Amygdala (tissue), 56 donors: Measurements from ENCODE around the gene WDFY2.

Source experiments
- DNase-seq, 56 donors: peaks; one replicate each; lab custom pipeline; 2025; lab: John Stamatoyannopoulos, UW

WDFY2 gene

DNA sequence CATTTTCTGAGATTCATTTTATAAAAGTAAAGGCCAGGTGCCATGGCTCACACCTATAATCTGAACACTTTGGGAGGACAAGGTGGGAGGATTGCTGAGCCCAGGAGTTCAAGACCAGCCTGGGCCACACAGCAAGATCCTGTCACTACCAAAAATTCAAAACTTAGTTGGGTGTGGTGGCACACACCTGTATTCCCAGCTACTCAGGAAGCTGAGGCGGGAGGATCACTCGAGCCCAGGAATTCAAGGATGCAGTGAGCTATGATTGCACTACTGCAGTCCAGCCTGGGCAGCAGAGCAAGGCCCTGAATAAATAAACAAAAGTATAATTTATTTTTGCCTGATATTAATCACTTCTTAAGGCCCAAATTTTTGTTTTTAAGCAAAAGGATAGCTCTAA is 179.2 kb downstream of the WDFY2 start:
- no peak for DNase-seq

DNA sequence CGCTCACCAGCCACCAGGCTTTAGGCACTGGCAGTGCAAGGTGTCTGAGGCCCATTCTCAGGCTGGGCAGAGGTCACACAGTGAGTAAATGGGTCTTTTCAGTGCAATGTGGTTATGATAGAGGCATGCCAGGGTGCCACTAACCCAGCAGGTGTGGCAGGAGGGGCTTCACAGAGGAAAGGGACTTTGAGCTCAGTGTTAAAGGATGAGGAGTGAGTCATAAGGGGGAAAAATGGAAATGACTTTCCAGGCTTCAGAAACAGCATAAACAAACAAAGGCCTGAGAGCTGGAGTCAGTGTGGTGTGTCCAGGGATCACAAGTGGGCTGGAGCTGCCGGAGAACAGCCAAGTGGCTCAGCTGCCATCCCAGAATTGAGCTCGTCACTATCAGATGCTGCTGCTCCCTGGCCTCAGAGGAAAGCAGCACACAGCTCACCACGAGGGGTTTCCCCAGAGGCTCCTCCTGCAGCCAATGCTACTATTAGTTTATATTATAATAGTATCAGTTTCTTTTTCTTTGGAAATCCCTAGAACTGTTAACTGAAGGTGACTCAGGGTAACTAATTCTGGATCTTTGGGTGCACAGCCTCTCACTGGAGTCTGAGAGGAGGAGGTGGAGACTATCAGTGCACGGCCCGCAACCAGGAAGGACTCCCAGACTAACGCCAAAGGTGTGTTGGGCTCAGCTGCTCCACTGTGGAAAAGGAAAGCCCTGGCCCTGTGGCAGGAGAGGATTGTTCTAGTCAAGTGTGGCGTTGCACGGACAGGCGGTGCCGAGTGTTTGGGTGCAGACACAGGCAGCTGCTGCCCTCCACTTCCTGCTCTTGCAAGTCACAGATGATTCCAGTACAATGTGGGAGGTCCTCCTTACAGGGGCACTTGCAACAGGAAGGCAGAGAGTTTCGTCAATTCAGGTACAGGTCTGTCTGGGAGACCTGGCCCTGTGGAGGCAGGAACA is 180.2 kb downstream of the WDFY2 start:
- DNase-seq, result peak in 44 of 56 donors; percentile 5 to 77 (median 49)

DNA sequence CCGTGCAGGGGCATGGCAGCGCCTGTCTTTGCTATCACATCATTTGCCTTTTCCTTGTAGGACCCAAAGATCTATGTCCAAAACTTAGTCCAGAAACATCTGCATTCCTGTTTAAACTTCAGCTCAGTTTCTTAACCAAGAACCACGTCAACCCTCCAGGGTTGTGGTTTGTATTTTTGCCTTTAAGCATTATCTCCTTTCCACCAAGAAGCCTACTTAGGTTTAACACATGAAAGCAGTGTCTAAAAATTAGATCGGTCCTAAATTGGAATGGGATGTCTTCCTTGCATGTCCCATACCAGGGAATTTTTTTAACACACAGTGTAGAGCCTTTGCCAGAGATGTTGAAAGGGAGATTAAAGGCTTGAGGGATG is 180.9 kb downstream of the WDFY2 start:
- DNase-seq, result no peak

DNA sequence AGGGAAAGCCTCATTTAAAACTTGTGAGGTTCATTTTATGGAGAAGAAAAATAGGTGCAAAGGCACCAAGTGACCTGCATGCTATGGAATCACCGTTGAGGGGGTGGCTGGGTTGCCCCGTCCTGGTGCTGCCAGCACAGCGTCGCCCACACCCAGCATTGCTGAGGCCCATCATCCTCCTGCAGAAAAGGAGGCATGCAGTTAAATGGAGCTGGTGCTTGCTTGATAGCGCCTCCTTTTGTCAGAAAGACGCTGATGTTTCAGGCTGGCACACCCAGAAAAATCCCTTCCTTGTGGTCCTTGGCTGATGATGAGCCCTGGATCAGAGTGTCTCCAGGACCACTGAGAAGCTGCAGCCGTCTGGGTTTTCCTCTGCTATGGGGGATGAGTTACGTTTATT is 182.8 kb downstream of the WDFY2 start:
- no peak for DNase-seq

DNA sequence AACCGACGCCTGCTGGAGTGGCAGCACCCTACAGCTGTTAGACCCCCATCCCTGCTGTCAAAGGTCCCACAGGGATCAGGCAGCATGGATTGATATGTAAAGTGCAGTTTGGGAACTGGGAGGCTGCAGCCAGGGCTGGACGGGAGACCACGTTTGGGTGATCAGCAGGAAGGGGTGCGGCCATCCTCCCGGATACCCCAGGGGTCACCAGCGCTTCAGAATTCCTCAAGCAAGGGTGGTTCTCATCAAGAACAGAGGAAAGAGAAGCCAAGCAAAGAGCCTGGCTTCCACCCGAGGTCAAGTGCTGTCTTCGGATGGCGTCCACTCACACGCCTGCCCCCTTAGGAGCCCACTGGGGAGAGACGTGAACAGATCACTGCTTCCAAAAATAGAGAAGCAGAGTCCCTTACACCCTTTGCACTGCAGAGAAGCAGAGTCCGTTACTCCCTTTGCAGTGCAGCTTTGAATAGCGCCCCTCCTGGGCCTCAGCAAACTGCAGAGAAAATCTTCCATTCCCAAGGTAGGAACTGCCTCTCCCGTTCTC is 184.2 kb downstream of the WDFY2 start:
- no peak for DNase-seq

DNA sequence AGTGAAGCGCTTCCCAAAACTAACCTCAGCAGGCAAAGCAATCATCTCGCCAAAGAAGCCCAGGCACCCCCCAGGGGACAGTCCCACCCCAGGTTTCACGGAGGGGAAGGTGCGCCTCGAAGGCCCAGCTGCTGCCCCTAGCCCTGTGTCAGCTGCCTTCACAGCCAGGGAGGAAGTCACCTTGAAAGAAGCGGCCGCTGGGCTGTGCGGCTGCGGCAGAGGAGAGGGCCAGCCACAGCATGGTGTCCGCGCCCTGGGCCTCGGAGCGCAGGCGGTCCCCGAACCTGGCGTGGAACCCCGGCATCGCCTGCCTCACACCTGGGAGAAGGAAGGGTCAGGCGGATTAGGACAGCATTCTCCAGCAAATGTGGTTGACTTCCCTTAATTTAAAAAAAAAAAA is 184.7 kb downstream of the WDFY2 start:
- DNase-seq, result no peak

DNA sequence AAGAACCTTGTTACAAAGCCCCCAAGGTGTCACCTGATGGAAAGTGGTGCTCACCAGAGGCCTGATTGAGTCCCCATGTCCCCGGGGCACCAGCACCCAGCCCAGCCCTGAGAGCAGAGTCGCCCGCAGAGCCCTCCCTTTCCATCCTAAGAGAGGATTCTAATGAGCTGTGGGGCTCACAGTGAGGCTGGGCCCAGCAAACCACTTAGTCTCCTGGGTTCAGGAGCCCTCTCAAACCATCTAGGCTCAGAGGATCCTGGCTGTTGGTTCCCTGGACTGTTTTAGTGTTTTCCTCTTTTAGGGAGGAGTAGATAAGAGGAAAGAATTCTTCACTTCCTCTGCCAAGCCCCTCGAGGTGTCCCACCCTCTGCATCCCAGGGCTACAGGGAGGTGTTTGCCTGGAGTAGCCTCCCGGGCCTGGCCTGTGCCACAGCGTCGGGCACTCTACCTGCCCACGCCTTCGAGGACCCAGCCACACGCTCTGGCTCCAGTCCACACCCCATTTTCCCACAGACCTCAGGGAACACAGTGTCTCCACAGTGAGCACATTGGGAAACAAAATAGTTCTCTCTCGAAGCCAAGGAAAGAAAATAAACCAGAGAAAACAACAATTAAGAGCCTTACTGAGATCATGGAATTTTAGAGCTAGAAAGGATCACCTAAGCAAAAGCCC is 185.3 kb downstream of the WDFY2 start:
- DNase-seq, result peak in 3 of 56 donors; percentile 13 to 30 (median 29)

DNA sequence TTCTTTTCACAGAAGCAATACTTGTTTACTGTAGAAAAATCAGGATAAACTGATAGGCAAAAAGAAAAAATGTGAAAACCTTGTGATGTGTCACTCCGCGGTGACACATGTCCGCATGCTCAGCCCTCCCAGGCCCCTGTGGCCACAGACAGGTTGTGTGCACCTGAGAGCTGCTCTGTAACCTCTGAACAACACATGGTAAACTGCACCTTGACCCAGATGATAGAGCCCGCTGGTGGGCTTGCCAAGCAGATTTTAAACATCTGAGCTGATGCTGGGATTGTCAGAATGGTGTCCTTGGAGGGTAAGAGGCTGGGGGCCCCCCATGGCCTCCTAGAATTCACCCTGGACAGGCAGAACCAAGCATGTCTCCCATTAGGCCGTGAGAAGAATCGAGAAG is 185.9 kb downstream of the WDFY2 start:
- no peak for DNase-seq

DNA sequence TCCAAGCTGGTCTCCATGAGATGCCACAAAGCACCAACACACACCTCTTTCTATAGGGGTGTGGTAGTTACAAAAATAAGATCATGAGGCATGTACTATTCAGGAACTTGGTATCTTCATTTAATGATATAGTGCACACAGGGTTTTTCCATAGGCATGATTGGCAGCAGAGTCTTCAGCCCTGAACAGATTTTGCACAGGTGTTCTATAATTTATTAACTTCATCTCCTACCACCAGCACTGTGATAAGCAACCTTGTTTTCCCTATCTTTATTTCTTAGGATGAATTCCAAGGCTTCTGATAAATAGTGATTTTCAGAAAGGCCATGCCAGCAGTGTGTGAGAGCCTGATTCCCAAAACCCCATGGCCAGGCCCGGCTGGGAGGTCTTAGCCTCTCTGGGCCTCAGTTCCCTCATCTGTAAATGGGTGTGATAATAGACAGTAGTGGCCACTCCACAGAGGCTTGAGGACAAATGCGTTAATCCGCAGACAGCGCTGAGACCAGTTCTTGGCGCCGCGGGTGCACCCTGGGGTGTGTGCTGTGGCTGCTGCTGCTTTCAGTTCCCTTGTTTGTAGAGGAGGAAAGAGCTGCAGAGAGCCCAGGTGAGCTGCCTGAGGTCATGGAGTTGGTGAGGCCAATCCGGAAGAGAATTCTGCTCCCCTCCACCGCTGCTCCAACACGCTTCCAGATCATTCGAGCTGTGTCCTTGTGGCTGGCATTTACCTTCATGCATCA is 186.6 kb downstream of the WDFY2 start:
- DNase-seq, result no peak

DNA sequence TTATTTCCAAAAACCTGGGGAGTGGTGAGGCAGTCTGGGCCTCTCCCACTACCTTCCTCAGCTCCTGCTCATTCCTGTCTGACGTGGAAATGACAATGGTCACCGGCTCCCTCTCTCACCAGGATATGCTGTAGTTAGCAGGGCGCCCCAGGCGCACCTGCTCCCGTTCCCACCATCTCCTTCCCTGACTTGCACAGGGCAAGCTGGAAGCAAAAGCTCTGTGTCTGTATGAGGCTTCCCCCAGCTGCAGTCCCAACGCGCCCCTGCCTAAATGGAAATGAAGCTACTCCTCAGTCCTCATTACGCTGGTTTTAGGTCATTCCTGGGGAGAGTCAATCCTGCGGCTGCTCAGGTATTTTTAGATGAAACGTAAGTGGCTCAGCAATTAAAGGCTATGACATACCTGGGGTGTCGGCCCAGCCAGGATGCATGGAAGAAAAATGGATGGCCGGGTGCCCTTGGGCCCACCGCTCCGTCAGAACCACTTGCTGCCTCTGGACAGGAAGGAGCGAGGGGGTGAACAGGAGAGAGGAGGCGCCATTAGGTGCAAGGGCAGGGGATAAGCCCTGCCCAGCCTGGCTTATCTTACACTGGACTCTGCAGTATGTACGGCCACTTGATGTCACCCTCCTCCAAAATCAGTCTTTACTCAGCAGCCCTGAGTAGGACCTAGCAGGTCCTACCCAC is 187.3 kb downstream of the WDFY2 start:
- no peak for DNase-seq

DNA sequence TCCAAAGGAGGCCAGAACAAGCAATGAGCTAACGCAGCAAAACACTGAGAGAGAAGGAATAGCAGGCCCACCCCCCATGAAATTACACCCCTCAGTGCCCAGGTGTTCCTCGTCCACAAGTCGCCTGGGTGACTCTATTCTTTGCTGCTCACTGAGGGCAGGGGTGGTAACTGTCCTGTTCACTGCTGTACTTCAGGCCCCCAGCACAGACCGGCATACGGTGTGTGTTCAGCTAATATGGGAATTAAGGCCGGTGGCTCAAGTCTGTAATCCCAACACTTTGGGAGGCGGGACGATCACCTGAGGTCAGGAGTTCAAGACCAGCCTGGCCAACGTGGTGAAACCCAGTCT is 187.8 kb downstream of the WDFY2 start:
- no peak for DNase-seq

DNA sequence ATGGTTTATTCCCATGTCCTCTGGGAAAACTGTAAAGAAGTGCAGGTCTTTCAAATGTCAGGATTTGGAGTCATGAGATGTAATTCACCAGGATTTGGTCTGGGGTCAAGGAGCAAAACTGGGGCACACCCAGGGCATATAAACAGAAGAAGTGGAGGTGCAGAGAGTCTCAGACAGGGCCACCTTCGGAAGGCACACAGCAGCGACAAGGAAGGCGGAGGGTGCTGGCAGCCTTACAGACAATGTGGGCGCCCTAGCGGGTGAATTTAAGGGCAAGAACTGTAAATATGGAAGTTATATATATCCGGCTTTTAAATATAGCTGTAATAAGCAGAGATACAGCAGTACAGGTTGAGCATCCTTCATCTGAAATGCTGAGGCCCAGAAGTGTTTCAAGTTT is 188.5 kb downstream of the WDFY2 start:
- DNase-seq, result peak in 1 of 56 donors; percentile 9

DNA sequence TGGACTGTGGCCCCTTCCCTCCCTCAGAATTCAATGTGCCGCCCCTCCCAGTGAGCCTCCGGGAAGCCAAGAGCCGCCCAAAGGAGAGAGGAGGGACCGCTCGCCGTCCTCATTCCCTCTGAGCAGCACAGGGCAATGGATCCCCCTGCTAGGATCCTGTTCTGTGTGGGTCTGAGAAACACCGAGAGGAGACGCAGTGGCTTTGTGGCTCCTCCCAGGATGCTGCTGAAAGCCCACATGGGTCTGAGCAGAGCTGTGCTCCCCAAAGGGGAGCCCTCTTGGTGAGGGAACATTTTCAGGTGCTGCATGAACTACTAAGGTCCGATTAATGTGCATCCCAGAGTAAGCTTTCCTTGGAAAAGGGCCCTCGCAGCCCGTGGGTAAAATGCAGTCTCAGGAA is 189.3 kb downstream of the WDFY2 start:
- DNase-seq, result no peak

DNA sequence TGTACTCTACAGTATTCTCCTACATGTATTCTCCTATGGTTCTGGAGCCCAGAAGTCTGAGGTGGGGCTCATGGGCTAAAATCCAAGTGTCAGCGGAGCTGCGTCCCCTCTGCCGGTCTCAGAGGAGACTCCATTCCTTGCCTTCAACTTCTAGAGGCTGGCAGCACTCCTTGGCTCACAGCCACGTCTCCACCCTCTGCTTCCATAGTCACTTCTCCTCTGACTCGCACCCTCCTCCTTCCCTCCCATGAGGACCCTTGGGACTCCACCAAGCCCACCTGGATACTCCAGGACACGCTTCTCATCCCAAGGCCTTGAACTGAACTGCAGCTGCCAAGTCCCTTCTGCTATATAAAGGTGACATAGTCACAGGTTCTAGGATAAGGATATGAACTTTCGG is 191.9 kb downstream of the WDFY2 start:
- DNase-seq, result no peak

DNA sequence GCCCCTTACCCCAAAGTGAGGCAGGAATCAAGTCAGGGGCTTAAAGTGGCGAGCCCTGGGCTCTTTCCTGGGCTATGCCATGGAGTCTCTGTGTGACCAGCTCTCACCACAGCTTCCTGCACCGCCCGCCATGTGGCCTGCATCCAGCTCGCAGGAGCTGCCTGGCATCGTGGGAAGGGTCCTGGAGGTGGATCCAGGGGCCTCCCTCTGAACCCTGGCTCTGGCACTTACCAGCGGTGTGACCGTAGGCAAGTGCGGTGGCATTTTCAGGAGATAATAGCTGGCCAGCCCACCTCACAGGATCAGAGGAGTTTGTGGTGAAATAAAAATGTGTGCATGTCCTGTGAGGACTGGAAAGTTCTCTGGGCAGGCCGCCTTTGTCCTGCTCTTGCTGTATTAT is 193.7 kb downstream of the WDFY2 start:
- DNase-seq, result no peak

DNA sequence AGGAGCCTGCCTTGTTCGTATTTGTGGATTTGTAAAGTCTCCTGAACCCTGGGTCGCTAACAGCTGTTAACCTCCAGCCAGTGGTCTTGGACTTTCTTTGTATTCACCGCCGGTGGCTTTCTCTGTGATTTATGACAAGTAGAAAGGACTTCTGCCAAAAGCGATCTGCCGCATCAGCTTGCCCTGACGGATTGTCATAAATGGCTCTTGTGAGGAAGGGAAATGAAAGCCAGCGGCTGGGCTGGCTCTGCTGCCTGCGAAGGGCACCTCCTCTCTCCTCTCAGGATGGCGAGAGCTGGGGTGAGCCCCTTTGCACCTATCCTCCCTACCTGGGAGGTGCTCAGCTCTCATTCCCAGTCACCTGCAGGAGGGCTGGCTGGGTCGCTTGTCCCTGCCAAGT is 194.1 kb downstream of the WDFY2 start:
- DNase-seq, result peak in 2 of 56 donors; percentile 16 to 33

DNA sequence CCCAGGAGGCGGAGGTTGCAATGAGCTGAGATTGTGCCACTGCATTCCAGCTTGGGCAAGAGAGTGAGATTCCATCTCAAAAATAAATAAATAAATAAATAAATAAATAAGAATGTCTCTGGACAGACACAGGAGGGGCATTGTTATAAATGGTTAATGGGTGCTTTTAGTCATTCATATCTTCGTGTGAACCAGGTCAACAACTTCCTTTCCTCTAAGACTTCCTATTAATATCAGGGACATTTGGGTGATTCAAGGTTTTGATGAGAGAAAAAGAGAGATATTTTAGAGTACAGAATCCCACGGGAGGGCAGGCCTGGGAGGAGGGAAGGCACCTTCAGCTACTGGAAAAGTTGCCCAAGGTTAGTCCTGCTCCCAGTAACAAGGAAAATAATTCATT is 195.8 kb downstream of the WDFY2 start:
- DNase-seq, result no peak

DNA sequence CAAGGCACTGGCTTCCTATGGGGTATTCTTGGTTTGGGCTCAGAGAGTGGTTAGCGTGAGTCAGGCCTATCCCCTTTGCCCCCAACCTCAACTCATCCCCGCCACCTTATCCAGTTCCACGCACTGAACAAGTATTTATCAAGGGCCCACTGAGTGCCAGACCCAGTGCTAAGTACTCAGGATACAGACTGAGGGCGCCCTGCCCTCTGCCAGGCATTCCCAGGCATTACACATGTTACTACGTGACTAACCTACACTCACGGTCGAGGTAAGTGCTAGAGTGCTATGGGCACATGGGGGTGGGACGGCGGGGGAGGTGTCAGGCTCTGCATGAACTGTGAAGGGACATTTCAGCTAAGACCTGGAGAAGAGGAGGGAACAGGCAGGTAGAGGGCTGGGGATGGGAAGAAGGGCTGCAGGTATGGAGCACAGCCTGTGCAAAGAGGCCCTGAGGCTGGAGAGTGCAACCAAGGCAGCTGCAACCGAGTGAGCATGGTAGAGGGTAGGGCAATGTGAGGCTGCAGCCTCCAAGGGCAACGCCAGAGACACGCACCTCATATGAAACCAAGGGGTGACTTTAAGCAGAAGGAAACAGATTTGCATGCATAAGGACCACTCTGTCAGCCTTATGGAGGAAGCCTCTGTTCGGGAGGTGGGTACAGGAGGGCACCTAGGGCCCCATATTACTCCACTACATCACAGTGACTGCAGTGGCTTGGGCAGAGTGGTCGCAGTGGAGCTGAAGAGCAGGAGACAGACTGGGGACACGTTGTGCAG is 197.2 kb downstream of the WDFY2 start:
- DNase-seq, result peak in 1 of 56 donors; percentile 22

DNA sequence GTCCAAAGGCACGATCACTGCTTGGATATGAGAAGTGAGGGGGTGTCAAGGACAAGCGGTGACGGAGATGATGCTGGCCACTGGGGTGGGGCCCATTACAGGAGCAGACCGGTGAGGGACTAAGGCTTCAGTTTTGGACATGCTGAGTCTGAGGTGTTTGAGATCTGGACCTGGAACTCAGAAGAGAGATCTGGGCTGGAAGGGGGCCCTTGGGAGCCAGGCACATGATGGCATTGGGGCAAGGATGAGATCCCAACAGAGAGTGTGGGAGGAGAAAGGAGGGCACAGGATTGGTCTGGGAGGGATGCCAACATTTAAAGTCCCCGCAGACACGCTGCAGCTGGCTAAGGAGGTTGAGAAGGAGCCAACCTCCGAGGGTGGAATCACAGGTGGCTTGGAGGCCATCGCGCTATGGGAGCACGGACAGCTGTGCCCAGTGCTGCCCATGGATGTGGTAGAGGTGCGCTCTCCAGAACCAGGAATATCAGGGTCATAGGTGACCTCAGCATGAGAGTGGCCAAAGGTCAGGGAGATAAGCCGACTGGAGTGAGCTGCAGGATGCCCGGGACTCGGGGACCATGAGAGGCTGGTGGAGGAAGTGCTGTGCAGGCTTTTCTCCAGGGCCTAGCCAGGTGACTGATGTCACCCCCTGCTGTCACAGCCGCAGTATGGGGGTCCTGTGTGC is 197.9 kb downstream of the WDFY2 start:
- no peak for DNase-seq
